ENCODE data around the gene KIF5A. TPM values are rescaled to one million over a fixed set of nuclear protein-coding genes. Genes with fewer than 3 reads are reported as not detected.

Gene KIF5A
- total and polyA plus RNA-seq, 3 donors from 2014 or later: 6.8 to 9.1 (median 8.4) TPM

- Histone ChIP-seq H3K4me1 (peaks cover 2% of the 10 kb centered on the region), H3K27me3 (no peaks in the 10 kb centered on the region), H3K4me3 (no peak overlapping the region), H3K9me3 (no peaks in the 10 kb centered on the region), H3K27ac (no peak overlapping the region), H3K36me3 (ENCODE audit: low read depth, missing control alignments) (no peaks in the 10 kb centered on the region)
- DNase-seq: no peak
- TF ChIP-seq, protein P1, sequence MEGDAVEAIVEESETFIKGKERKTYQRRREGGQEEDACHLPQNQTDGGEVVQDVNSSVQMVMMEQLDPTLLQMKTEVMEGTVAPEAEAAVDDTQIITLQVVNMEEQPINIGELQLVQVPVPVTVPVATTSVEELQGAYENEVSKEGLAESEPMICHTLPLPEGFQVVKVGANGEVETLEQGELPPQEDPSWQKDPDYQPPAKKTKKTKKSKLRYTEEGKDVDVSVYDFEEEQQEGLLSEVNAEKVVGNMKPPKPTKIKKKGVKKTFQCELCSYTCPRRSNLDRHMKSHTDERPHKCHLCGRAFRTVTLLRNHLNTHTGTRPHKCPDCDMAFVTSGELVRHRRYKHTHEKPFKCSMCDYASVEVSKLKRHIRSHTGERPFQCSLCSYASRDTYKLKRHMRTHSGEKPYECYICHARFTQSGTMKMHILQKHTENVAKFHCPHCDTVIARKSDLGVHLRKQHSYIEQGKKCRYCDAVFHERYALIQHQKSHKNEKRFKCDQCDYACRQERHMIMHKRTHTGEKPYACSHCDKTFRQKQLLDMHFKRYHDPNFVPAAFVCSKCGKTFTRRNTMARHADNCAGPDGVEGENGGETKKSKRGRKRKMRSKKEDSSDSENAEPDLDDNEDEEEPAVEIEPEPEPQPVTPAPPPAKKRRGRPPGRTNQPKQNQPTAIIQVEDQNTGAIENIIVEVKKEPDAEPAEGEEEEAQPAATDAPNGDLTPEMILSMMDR (IDR thresholded peaks at IDR 0.05): no peak
- no peak for TF ChIP-seq POLR2A (IDR thresholded peaks at IDR 0.05)
- WGBS, 2 donors: 66 to 67% methylated on average over 6 of the region's 6 CpGs
- intact Hi-C loops (cut with DNase I; ENCODE audit: low total_unique reads): no loop called here
Observed at GRCh38 chr12:57529831-57530230, 20.0 kb upstream of the KIF5A start.

DNA sequence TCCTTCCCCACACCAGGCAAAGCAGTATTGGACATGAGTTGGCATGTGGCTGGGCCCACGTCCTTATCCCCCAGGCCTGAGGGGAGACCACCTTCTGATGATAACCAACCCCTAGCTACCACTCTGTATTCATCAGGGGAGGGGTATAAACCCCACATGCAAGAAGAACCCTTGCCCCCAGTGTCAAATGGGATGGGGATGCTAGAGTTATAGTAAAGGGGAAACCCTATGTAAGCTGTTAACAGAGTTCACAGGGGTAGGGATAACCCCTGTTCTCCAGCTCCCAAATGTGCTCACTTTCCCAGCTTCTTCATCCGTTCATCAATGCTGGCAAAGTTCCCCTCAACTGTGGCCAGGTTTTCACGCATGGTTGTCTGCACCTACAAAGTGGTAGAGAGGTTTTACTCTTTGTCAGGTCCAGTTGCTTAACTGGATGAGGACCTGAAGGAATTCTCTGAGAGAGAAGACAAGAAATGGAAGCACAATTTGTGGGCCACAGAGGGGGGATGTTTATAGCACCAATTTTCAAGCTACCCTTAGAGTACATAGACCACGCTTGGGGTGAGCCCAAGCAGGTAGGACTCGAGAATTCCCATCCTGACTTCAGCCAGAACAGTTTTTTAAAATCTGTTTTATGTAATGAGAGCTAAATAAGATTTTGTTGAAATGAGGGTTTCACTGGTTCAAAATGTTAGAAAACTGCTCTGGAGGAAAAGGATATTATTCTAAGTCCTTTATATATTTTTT, 19.3 kb upstream of the KIF5A start:
- H3K4me1 ChIP-seq: no peaks in the 10 kb centered on the region
- no peak overlapping the region for H3K4me3 ChIP-seq
- H3K27me3 ChIP-seq: no peaks in the 10 kb centered on the region
- no peak overlapping the region for H3K27ac ChIP-seq
- no peak for DNase-seq
- H3K36me3 ChIP-seq (ENCODE audit: low read depth, missing control alignments): no peaks in the 10 kb centered on the region
- intact Hi-C loops (cut with DNase I; ENCODE audit: low total_unique reads): no loop called here
- TF ChIP-seq, protein P1 (IDR thresholded peaks at IDR 0.05): no peak
- TF ChIP-seq POLR2A (IDR thresholded peaks at IDR 0.05): no peak
- WGBS, 2 donors: 80 to 87% methylated on average over 5 of the region's 5 CpGs
- H3K9me3 ChIP-seq: no peaks in the 10 kb centered on the region

DNA sequence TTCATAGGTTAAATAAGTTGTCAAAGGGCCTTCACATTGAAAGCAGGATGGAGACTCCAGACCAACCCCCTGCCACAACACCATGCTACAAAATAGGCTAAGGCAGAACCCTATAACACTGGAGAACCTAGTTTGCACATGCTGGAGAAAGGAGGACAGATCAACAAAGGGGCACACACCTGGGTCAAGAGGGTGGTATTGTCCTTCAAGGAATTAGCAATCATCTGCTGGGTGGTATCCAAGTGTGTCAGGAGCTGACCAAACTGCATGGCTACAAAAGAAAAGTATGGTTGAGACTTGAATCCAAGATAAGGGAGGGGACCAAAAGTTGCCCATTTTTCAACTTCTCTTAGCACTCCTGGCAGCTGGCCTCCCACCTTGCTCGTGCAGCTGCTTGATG, 18.0 kb upstream of the KIF5A start:
- Histone ChIP-seq H3K4me3 (no peak overlapping the region), H3K9me3 (no peaks in the 10 kb centered on the region), H3K4me1 (no peaks in the 10 kb centered on the region), H3K27me3 (no peaks in the 10 kb centered on the region), H3K36me3 (ENCODE audit: low read depth, missing control alignments) (no peaks in the 10 kb centered on the region), H3K27ac (no peak overlapping the region)
- WGBS, 2 donors: 71 to 92% methylated on average over 1 of the region's 1 CpG
- DNase-seq: no peak
- intact Hi-C loops (cut with DNase I; ENCODE audit: low total_unique reads): no loop called here
- no peak for TF ChIP-seq POLR2A (IDR thresholded peaks at IDR 0.05)
- TF ChIP-seq, protein P1 (IDR thresholded peaks at IDR 0.05): no peak

DNA sequence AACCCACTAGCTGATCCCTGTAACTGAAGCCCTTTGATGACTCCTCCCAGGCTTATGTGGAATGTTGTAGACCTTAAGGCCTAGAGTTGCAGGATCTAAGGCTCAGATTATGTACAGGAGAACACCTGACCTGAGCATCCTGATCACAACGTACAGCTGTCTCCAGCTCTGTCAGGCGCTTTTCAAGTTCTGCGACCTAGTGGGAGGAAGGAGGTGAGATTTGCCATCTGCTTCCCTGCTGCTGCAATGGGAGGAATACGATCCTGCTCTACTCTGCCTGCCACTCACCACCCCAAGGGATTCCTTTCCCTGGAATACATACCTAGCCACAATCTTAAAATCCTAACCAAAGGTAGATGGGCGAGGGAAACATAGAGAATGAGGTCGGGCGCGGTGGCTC, 16.7 kb upstream of the KIF5A start:
- no peaks in the 10 kb centered on the region for H3K9me3 ChIP-seq
- no peak overlapping the region for H3K4me3 ChIP-seq
- TF ChIP-seq, protein P1 (IDR thresholded peaks at IDR 0.05): no peak
- no peak for TF ChIP-seq POLR2A (IDR thresholded peaks at IDR 0.05)
- intact Hi-C loops (cut with DNase I; ENCODE audit: low total_unique reads): no loop called here
- H3K36me3 ChIP-seq (ENCODE audit: low read depth, missing control alignments): no peaks in the 10 kb centered on the region
- H3K27me3 ChIP-seq: no peaks in the 10 kb centered on the region
- H3K27ac ChIP-seq: no peak overlapping the region
- 94 to 95% methylated on average over 7 to 8 of the region's 8 CpGs for WGBS, 2 donors
- no peak for DNase-seq
- no peaks in the 10 kb centered on the region for H3K4me1 ChIP-seq

GRCh38 chr12:57534250-57534649, 15.6 kb upstream of the KIF5A start:
- 83 to 92% methylated on average over 5 of the region's 5 CpGs for WGBS, 2 donors
- Histone ChIP-seq H3K27me3 (no peaks in the 10 kb centered on the region), H3K36me3 (ENCODE audit: low read depth, missing control alignments) (no peaks in the 10 kb centered on the region), H3K27ac (no peak overlapping the region), H3K4me3 (no peak overlapping the region), H3K9me3 (no peaks in the 10 kb centered on the region), H3K4me1 (no peaks in the 10 kb centered on the region)
- no peak for DNase-seq
- intact Hi-C loops (cut with DNase I; ENCODE audit: low total_unique reads): no loop called here
- TF ChIP-seq, protein P1 (IDR thresholded peaks at IDR 0.05): no peak
- no peak for TF ChIP-seq POLR2A (IDR thresholded peaks at IDR 0.05)
